Forelimb muscle (tissue), 1 donor: ENCODE results near the gene GALNT15. TPM values are rescaled to one million over a fixed set of nuclear protein-coding genes. Genes with fewer than 3 reads are reported as not detected.

Source experiments
- DNase-seq: peaks from one replicate; pipeline ENCODE4 v3.0.0-alpha.2; 2013; ENCODE audit warnings: low read depth
- polyA plus RNA-seq: library from polyadenylated mRNA; unstranded; fragments of 120-200 nt; gene quantifications from one replicate; pipeline ENCODE4 v1.2.1, GENCODE V29; 2013; ENCODE audit not compliant: insufficient read length

Gene GALNT15
- polyA plus RNA-seq, 1 donor, result 1.1 TPM

- DNase-seq, result no peak
Measured at GRCh38 chr3:16224325-16224724, 49.8 kb downstream of the GALNT15 start.

- DNase-seq, result no peak
Measured at GRCh38 chr3:16227566-16227965, 53.1 kb downstream of the GALNT15 start.

DNA sequence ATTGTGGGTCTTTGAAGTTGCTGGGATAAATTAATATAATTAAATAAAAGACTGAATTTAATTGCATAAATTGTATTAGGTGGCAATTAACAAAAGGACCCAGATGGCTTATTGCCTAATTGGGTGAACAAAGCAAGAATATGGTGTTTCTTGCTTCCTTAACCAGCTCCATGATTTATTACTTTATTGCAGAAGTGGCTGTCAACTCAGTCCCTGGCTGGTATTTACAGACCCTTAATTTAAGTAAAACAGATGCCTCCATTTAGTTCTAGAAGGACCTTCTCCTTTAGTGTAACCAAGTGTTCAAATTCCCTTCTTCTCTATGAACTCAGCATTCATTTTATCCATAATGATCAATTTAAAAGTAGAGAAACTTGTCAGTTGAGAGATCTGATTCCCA is 55.2 kb downstream of the GALNT15 start:
- DNase-seq, result no peak

DNA sequence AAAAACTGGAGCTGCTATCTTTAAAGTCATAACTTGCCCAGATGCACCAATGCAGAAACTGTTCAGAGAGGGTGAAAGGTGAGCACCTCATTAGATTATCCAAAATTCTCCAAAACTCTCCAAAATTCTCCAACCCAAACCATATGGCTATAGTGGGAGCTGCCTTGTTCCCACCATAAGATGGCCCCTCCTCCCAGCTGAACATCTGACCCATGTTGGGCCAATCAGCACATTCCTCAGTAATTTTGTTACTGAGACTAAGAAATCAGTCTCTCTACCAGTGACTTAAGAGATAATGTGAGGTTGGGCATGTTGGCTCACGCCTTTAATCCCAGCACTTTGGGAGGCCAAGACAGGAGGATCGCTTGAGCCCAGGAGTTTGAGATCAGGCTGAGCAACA is 57.5 kb downstream of the GALNT15 start:
- no peak for DNase-seq

DNA sequence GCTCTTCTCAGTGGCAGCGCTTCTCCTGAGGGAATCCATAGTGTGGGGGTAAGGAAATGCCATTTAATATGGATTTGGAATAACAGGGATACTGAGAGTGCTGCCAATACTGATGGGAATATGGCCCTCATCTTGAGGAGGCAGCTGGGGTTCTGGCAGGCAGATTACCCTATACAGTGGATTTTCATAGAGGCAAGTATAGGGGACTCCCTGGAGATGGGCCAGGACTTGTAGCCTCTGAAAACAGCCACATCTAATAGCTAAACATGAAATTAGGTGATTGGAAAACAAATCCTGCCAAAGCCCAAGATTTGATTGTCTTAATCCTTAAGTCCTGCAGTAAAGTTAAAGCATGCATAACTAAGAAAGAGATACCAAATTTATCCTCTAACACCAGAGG is 59.3 kb downstream of the GALNT15 start:
- DNase-seq, result no peak

GRCh38 chr3:16234281-16234680 is 59.8 kb downstream of the GALNT15 start:
- DNase-seq, result no peak

DNA sequence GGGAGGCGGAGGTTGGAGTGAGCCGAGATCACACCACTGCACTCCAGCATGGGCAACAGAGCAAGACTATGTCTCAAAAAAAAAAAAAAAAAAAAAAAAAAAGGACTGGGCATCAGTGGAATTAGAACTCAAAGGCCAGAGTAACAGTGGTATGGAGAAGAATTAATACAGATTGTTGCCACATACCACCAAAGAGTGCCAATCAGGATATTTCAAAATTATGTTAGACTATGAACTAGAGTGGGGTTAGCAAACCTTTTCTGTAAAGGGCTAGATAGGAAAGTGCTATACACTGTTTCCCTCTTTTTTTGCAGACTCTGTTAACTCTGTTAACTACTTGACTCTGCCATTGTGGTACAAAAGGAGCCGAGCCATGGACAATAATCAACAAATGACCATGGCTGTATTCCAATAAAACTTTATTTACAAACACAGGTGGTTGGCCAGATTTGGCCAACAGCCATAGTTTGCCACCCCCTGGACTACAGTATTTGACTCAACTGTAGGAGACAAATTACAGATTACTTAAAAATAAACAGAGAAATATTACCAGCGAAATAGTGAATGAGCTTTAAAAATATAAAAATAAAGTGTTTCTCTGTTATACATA is 61.7 kb downstream of the GALNT15 start:
- no peak for DNase-seq

DNA sequence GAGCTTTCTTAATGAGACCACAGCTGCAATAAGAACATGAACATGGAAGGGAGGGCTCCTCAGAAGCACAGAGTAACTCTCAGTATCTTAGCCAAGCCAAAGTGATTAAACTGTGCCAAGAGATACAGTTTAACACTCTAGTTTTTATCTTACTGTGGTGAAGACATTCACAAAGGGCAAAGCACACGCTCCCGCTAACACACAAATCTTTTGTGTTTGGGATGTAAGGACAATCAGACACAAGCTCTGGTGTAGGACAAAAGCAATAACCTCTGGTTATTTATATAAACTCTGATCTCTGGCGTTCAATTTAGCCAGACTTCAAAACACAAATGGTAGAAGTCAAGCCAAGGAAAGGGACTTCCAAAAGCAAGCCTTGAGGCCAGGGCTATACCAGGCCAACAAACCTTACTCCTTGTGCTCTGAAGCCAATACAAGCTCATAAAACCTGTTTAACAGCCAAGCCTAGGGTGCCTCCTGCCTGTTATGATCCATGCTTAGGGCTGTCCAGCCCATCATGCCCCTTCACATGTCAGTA is 62.4 kb downstream of the GALNT15 start:
- DNase-seq, result no peak

GRCh38 chr3:16239086-16239770 is 64.7 kb downstream of the GALNT15 start:
- no peak for DNase-seq

DNA sequence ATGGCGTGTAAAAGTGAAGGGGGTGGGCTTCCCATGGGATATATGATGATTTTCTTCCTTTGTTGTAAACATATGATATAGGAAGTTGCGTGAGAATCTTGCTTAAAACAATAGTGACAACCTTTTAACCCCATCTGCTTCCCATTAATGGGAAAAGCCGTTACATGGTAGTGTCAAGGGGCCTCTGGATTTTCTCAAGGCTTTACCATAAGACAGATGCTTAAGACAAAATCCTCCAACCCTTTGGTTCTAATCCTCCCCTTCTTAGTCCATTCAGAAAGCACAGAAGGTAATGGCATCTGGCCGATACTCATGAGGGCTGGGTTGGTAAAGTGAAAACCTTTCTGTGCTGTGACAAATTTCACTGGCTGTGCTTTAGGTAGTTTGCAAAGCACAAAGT is 65.3 kb downstream of the GALNT15 start:
- DNase-seq, result no peak

DNA sequence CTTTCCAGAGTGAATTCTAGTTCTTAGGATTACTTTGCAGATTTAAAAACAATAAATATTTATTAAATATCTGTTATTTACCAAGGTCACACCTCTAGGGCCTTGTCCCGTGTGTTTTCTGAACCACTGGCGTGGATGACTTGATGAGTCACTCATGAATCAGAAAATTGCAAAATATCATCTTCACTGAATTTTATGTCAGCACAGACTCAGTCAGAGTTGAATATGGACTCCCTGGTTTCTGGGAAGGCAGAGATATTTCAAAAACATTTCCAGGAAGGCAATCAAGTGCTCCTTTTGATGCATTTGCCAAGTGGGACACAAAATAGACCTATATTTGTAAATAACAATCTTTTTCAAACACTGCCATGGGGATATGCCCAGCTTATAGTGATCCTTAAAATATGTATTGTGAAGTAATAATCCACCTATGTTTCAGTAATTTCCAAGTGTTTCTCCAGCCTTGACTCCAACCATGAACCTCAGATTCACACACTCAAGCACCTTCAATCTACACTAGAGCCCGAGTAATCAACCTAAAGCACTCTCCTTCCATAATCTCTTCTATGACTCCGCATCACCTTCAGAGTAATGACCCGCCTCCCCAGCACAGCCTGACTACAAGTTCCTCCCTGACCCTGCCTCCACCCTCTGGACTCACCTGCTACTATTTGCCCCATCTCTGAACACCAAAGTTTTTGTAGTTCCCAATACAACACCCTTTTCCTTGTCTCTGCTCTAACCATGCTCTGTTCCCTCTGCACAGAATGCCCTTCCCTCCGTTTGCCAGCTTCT is 65.9 kb downstream of the GALNT15 start:
- no peak for DNase-seq

DNA sequence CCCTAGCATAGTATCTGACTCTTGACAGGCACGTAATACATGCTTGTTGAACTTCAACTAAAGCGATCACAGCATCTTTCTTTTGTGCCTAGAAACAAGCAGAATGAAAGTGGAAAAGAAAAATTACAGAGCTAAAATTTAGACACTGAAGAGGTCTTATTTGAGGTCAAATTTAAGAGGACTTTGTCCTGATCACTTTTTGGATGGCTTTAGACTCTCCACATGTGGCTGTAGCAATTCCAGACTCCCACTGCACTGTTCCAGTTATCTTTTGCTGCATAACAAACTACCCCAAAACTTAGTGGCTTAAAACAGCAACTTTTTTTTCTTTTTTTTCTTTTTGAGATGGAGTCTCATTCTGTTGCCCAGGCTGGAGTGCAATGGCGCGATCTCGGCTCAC is 66.7 kb downstream of the GALNT15 start:
- no peak for DNase-seq

GRCh38 chr3:16242177-16242576 is 67.7 kb downstream of the GALNT15 start:
- no peak for DNase-seq

GRCh38 chr3:16243706-16244490 is 69.4 kb downstream of the GALNT15 start:
- no peak for DNase-seq

- no peak for DNase-seq
Measured at GRCh38 chr3:16245609-16246008, 71.1 kb downstream of the GALNT15 start.

GRCh38 chr3:16247282-16248061 is 73.0 kb downstream of the GALNT15 start:
- DNase-seq, result peak; percentile 70

DNA sequence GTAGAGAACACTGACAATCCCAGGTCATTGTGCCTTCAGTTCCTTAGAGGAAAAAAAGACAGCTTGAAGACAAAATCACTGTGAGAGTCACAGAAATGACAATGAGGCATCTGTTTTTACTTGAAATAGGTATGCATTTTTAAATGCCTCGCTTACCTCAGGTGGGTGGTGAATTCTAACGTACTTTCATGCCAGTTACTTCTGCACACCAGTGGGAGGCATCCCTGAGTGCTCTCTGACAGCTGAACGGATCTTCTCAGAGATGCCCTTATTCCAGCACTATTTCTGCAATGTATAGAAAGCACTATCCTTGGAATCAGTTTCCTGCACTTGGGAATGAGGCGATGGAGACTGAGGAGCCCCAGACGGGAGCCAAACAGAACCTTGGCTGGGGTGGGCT is 74.1 kb downstream of the GALNT15 start:
- no peak for DNase-seq

GRCh38 chr3:16249336-16249735 is 74.9 kb downstream of the GALNT15 start:
- no peak for DNase-seq

DNA sequence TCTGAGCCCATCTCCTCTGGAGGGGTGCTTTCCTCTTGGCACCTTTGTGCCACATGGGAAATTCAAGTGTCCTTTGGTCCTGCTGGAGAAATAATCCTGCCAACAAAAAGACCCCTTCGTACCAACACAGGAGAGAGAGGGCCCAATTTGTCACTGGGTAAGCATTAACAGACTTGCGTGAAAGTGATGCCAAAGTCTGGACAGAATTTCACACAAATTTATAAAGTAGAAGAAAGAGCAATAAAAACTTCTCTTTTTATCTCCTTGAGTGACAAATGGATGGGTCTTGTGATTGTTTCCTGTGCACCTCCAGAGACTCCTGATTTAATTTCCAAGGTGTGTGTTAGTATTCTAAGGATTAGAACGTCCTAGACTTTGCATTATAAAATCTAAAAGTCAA is 75.4 kb downstream of the GALNT15 start:
- no peak for DNase-seq

- DNase-seq, result no peak
Measured at GRCh38 chr3:16251316-16252085, 77.0 kb downstream of the GALNT15 start.
